Stimulated activated CD8-positive, alpha-beta memory T cell treated with anti-CD3 and anti-CD28 coated beads, Interleukin-12 subunit alpha, Interleukin-12 subunit beta, amount 100 ng/mL, for 24 hours (primary cell): ENCODE measurements around the gene KLRC3.
"Not testable (repeated sequence)": the region's sequence is repeated elsewhere in the genome, so short reads cannot be mapped to it uniquely, and the experiment has no call there.

ENCODE experiments used
- DNase-seq: peaks from one replicate; pipeline ENCODE4 v3.0.0-alpha.2; 2020; ENCODE audit errors: extremely low read depth

Gene KLRC3

GRCh38 chr12:10400829-10401228 is 19.6 kb downstream of the KLRC3 start:
- DNase-seq: no peak

- DNase-seq: no peak
Measured at GRCh38 chr12:10398168-10398567, 22.2 kb downstream of the KLRC3 start.

- DNase-seq: no peak
Measured at GRCh38 chr12:10397296-10397695, 23.1 kb downstream of the KLRC3 start.

GRCh38 chr12:10396176-10396575 is 24.2 kb downstream of the KLRC3 start:
- not testable (repeated sequence) for DNase-seq

- no peak for DNase-seq
Measured at GRCh38 chr12:10395390-10395998, 24.9 kb downstream of the KLRC3 start.

GRCh38 chr12:10394531-10395152 is 25.8 kb downstream of the KLRC3 start:
- DNase-seq: not testable (repeated sequence)

- DNase-seq: no peak
Measured at GRCh38 chr12:10393291-10393690, 27.1 kb downstream of the KLRC3 start.

- no peak for DNase-seq
Measured at GRCh38 chr12:10392394-10392930, 27.9 kb downstream of the KLRC3 start.

- not testable (repeated sequence) for DNase-seq
Measured at GRCh38 chr12:10390991-10391390, 29.4 kb downstream of the KLRC3 start.

- no peak for DNase-seq
Measured at GRCh38 chr12:10389904-10390303, 30.5 kb downstream of the KLRC3 start, which contains the start of gene KLRK1. Gene KLRK1 (minus strand): TSS chr12:10390041. CDS start chr12:10388810, 1,231 bp downstream.

- DNase-seq: no peak
Measured at GRCh38 chr12:10388624-10389413, 31.6 kb downstream of the KLRC3 start.

- DNase-seq: not testable (repeated sequence)
Measured at GRCh38 chr12:10387498-10387897, 32.9 kb downstream of the KLRC3 start.

GRCh38 chr12:10386857-10387256 is 33.5 kb downstream of the KLRC3 start:
- DNase-seq: no peak

- DNase-seq: no peak
Measured at GRCh38 chr12:10385166-10385613, 35.2 kb downstream of the KLRC3 start.

- DNase-seq: no peak
Measured at GRCh38 chr12:10384191-10384590, 36.2 kb downstream of the KLRC3 start.

- no peak for DNase-seq
Measured at GRCh38 chr12:10381928-10382628, 38.3 kb downstream of the KLRC3 start.

- DNase-seq: not testable (repeated sequence)
Measured at GRCh38 chr12:10378737-10379136, 41.7 kb downstream of the KLRC3 start.

GRCh38 chr12:10374624-10375018 is 45.8 kb downstream of the KLRC3 start:
- DNase-seq: no peak

GRCh38 chr12:10372559-10372958 is 47.8 kb downstream of the KLRC3 start:
- no peak for DNase-seq

- DNase-seq: not testable (repeated sequence)
Measured at GRCh38 chr12:10371893-10372535, 48.4 kb downstream of the KLRC3 start.
